ENCODE data around the gene DOCK11.

- TF ChIP-seq CTCF (conservative IDR thresholded peaks at IDR 0.05; ENCODE audit: low read length) (no peak), EZH2phosphoT487 (IDR thresholded peaks at IDR 0.05; ENCODE audit: borderline replicate concordance) (no peak)
Observed at GRCh38 chrX:118570209-118570608, 74.6 kb downstream of the DOCK11 start.
